ENCODE data around the gene KIAA1958.

- TF ChIP-seq, protein P1, sequence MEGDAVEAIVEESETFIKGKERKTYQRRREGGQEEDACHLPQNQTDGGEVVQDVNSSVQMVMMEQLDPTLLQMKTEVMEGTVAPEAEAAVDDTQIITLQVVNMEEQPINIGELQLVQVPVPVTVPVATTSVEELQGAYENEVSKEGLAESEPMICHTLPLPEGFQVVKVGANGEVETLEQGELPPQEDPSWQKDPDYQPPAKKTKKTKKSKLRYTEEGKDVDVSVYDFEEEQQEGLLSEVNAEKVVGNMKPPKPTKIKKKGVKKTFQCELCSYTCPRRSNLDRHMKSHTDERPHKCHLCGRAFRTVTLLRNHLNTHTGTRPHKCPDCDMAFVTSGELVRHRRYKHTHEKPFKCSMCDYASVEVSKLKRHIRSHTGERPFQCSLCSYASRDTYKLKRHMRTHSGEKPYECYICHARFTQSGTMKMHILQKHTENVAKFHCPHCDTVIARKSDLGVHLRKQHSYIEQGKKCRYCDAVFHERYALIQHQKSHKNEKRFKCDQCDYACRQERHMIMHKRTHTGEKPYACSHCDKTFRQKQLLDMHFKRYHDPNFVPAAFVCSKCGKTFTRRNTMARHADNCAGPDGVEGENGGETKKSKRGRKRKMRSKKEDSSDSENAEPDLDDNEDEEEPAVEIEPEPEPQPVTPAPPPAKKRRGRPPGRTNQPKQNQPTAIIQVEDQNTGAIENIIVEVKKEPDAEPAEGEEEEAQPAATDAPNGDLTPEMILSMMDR (IDR thresholded peaks at IDR 0.05; ENCODE audit: insufficient read depth, low read depth, low read length) = no peak
- TF ChIP-seq EZH2 (IDR thresholded peaks at IDR 0.05; ENCODE audit: insufficient read depth, low read length) = no peak
These were observed 6.9 kb downstream of the KIAA1958 start for GRCh38 chr9:112493393-112494137.

All from astrocyte (in vitro differentiated cells and primary cell).